Neuronal stem cell (in vitro differentiated cells): ENCODE results near the gene PDPK1.
"Not testable (repeated sequence)": the region's sequence is repeated elsewhere in the genome, so short reads cannot be mapped to it uniquely, and the experiment has no call there.

Experiments
- DNase-seq: peaks from one replicate; pipeline ENCODE4 v3.0.0-alpha.2; 2013; ENCODE audit warnings: low spot score
- H2AFZ ChIP-seq: one replicate; pipeline ENCODE4 v1.6.1; 2013; ENCODE audit warnings: mild to moderate bottlenecking, low read length, inconsistent platforms
- H2AK5ac ChIP-seq: 2 replicates; pipeline ENCODE4 v1.6.1; 2013; ENCODE audit warnings: low read depth, mild to moderate bottlenecking, inconsistent platforms, low read length, moderate library complexity, mixed read lengths
- H2BK120ac ChIP-seq: 2 replicates; pipeline ENCODE4 v1.6.1; 2013; ENCODE audit warnings: low read depth, mild to moderate bottlenecking, inconsistent platforms, low read length, moderate library complexity, mixed read lengths
- H2BK12ac ChIP-seq: one replicate; pipeline ENCODE4 v1.6.1; 2013; ENCODE audit warnings: low read length, inconsistent platforms
- H2BK15ac ChIP-seq: 2 replicates; pipeline ENCODE4 v1.6.1; 2013; ENCODE audit warnings: mild to moderate bottlenecking, low read length, inconsistent platforms, mixed read lengths
- H2BK5ac ChIP-seq: one replicate; pipeline ENCODE4 v1.6.1; 2013; ENCODE audit warnings: inconsistent platforms, mild to moderate bottlenecking, low read length, moderate library complexity
- H3K14ac ChIP-seq: one replicate; pipeline ENCODE4 v1.6.1; 2013; ENCODE audit warnings: low read length, inconsistent platforms
- H3K18ac ChIP-seq: 2 replicates; pipeline ENCODE4 v1.6.1; 2013; ENCODE audit warnings: low read length, inconsistent platforms
- H3K23ac ChIP-seq: 2 replicates; pipeline ENCODE4 v1.6.1; 2013; ENCODE audit warnings: low read depth, mild to moderate bottlenecking, mixed read lengths, low read length, inconsistent platforms; ENCODE audit not compliant: poor library complexity
- H3K27ac ChIP-seq: replicated peaks from 3 replicates; pipeline ENCODE4 v1.5.1; 2013; ENCODE audit warnings: low read length, inconsistent platforms
- H3K27me3 ChIP-seq, 3 experiments: 2 replicates each; pipeline ENCODE4 v1.6.1; 2013; ENCODE audit warnings: low read length in 3 of 3, mild to moderate bottlenecking in 2 of 3, inconsistent platforms in 1 of 3, low read depth in 1 of 3, mixed read lengths in 1 of 3, moderate library complexity in 1 of 3; ENCODE audit not compliant: control insufficient read depth in 3 of 3, insufficient read depth in 3 of 3
- H3K36me3 ChIP-seq, 2 donors: replicated peaks in 1 of 2; 2 replicates each; pipeline ENCODE4 v1.6.1; 2013; ENCODE audit warnings: low read length in 2 of 2; ENCODE audit not compliant: control insufficient read depth in 2 of 2, insufficient read depth in 2 of 2
- H3K4ac ChIP-seq: 2 replicates; pipeline ENCODE4 v1.6.1; 2013; ENCODE audit warnings: inconsistent platforms, mild to moderate bottlenecking, low read length, moderate library complexity
- H3K4me1 ChIP-seq, 2 donors: 1 replicate in 1 of 2; 2 replicates in 1 of 2; pipeline ENCODE4 v1.6.1; 2013; ENCODE audit warnings: low read length in 2 of 2, low read depth in 1 of 2; ENCODE audit not compliant: control insufficient read depth in 2 of 2, insufficient read depth in 1 of 2
- H3K4me2 ChIP-seq: one replicate; pipeline ENCODE4 v1.6.1; 2013; ENCODE audit warnings: mild to moderate bottlenecking, low read length, inconsistent platforms; ENCODE audit not compliant: insufficient read depth, poor library complexity, severe bottlenecking
- H3K4me3 ChIP-seq, 2 donors: 2 replicates each; pipeline ENCODE4 v1.5.1; 2013; ENCODE audit warnings: low read length in 2 of 2, mild to moderate bottlenecking in 2 of 2, inconsistent platforms in 1 of 2, moderate library complexity in 1 of 2
- H3K79me1 ChIP-seq: one replicate; pipeline ENCODE4 v1.6.1; 2013; ENCODE audit warnings: low read depth, mild to moderate bottlenecking, inconsistent platforms, low read length, moderate library complexity
- H3K9ac ChIP-seq: one replicate; pipeline ENCODE4 v1.6.1; 2013; ENCODE audit warnings: mild to moderate bottlenecking, low read depth, low read length, inconsistent platforms; ENCODE audit not compliant: poor library complexity
- H3K9me3 ChIP-seq, 2 donors: replicated peaks in 1 of 2; 2 replicates each; pipeline versions ENCODE3 to v1.6.1; 2013; ENCODE audit warnings: low read length in 2 of 2, mild to moderate bottlenecking in 2 of 2, inconsistent platforms in 1 of 2, low read depth in 1 of 2, mixed read lengths in 1 of 2, moderate library complexity in 1 of 2; ENCODE audit not compliant: control insufficient read depth in 2 of 2, insufficient read depth in 1 of 2
- H4K8ac ChIP-seq: one replicate; pipeline ENCODE4 v1.6.1; 2013; ENCODE audit warnings: low read depth, mild to moderate bottlenecking, inconsistent platforms, low read length, moderate library complexity
- H4K91ac ChIP-seq: one replicate; pipeline ENCODE4 v1.6.1; 2013; ENCODE audit warnings: low read length, low read depth, mild to moderate bottlenecking, inconsistent platforms; ENCODE audit not compliant: poor library complexity
- WGBS, 2 donors: extraction: QIAGEN DNeasy Blood & Tissue Kit; methylation state at CpG; one replicate each; pipeline ENCODE4 v1.1.7; 2013; ENCODE audit warnings: missing lambda C conversion rate in 2 of 2, mixed read lengths in 1 of 2; ENCODE audit not compliant: insufficient read length in 2 of 2, insufficient replicate concordance in 1 of 2; ENCODE audit errors: extremely low coverage in 2 of 2; 5-methylcytosine and 5-hydroxymethylcytosine counted together

The PDPK1 gene

DNA sequence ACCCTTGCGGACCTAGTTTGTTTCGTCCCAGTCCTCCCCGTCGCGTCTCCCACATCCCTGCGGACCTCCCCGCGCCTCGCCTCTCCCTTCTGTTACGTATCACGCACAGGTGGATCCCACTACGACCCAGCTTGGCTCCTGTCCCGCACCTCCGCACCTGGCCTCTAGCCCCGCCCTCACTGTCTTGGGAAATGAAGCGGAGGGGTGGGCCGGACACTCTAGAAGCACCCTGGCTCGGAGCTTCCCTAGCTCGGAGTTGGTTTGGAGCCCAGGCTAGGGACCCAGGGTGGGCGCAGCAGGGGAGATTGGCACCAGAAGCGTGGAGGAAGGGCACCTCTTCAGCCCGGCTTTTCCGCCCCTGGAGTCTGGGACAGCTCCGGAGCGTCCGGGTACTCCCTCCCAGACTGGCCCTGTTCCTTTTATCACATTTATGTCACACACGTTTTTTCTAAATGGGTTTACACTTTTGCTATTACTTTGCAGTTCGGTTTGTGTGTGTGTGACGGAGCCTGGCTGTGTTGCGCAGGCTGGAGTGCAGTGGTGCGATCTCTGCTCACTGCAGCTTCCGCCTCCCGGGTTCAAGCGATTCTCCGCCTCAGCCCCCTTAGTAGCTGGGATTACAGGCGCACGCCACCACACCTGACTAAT is 5.2 kb upstream of the PDPK1 start:
- Histone ChIP-seq H3K79me1 (peaks cover 7% of the 10 kb centered on the region), H3K4ac (no peak overlapping the region), H3K4me1 (peaks cover 6 to 20% of the 10 kb centered on the region in 2 donors), H2BK15ac (peak overlapping the region; percentile 11), H3K4me3 (peak overlapping the region; percentile 53 to 85), H2AFZ (peak overlapping the region; percentile 84), H4K8ac (no peak overlapping the region), H3K27me3 (peaks cover 0 to 2% (median 0%) of the 10 kb centered on the region in 3 experiments), H3K27ac (no peak overlapping the region), H3K36me3 (peaks cover 12 to 17% of the 10 kb centered on the region in 2 donors), H2BK12ac (peak overlapping the region; percentile 84), H2BK120ac (no peak overlapping the region), H3K23ac (peak overlapping the region; percentile 99), H3K9me3 (no peaks in the 10 kb centered on the region), H4K91ac (no peak overlapping the region), H2AK5ac (peak overlapping the region; percentile 75), H3K9ac (peak overlapping the region; percentile 81), H3K18ac (peak overlapping the region; percentile 95), H3K4me2 (peak overlapping the region; percentile 96), H3K14ac (peak overlapping the region; percentile 82), H2BK5ac (peak overlapping the region; percentile 2)
- no CpG with 5 or more reads among the region's 37 CpGs for WGBS, 2 donors
- DNase-seq, result no peak

DNA sequence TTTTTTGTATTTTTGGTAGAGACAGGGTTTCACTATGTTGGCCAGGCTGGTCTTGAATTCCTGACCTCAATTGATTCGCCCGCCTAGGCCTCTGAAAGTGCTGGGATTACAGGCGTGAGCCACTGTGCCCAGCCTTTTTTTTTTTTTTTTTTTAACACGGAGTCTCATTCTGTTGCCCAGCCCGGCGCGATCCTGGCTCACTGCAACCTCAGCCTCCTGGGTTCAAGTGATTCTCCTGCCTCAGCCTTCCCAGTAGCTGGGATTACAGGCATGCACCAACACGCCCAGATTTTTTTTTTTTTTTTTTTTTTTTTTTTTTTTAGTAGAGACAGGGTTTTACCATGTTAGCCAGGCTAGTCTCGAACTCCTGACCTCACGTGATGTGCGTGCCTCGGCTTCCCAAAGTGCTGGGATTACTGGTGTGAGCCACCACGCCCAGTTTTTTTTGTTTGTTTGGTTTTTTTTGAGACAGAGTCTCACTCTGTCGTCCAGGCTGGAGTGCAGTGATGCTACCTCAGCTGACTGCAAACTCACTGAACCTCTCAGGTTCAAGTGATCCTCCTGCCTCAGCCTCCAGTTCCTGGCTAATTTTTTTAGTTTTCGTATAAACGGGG is 4.6 kb upstream of the PDPK1 start:
- not testable (repeated sequence) for H3K18ac ChIP-seq, H2BK15ac ChIP-seq, DNase-seq, H3K9ac ChIP-seq, H3K23ac ChIP-seq, H3K79me1 ChIP-seq, H2BK120ac ChIP-seq, H2BK5ac ChIP-seq, H2AK5ac ChIP-seq, H3K9me3 ChIP-seq, H2BK12ac ChIP-seq, H4K91ac ChIP-seq, H4K8ac ChIP-seq, H3K27me3 ChIP-seq, H3K4me3 ChIP-seq, H3K27ac ChIP-seq, H3K4ac ChIP-seq, H3K14ac ChIP-seq
- no CpG with 5 or more reads among the region's 16 CpGs for WGBS, 2 donors
- Histone ChIP-seq H3K4me1 (peaks cover 6 to 20% of the 10 kb centered on the region in 2 donors), H3K36me3 (peaks cover 11 to 16% of the 10 kb centered on the region in 2 donors), H2AFZ (peak overlapping the region; percentile 84), H3K4me2 (peak overlapping the region; percentile 96)

DNA sequence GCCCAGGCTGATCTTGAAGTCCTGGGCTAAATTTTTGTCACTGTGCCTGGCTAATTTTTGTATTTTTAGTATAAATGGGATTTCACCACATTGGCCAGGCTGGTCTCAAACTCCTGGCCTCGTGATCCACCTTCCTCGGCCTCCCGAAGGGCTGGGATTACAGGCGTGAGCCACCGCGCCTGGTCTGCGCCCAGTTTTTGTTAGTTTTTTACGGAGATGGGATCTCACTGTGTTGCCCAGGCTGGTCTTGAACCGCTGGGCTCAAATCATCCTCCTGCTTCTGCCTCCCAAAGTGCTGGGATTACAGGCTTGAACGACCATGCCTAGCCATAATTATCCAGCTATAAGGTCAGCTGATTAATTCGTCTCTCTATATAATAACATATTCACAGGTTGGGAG is 3.9 kb upstream of the PDPK1 start:
- no peak overlapping the region for H2AFZ ChIP-seq
- no peak overlapping the region for H3K4me3 ChIP-seq
- no peak overlapping the region for H3K4me2 ChIP-seq
- H3K27me3 ChIP-seq, result peaks cover 0 to 2% (median 0%) of the 10 kb centered on the region in 3 experiments
- H3K27ac ChIP-seq, result no peak overlapping the region
- H2BK120ac ChIP-seq, result no peak overlapping the region
- H3K9me3 ChIP-seq, result no peaks in the 10 kb centered on the region
- H3K79me1 ChIP-seq, result peaks cover 3% of the 10 kb centered on the region
- H2BK15ac ChIP-seq, result no peak overlapping the region
- no peak overlapping the region for H2AK5ac ChIP-seq
- H3K9ac ChIP-seq, result no peak overlapping the region
- no peak overlapping the region for H4K91ac ChIP-seq
- H4K8ac ChIP-seq, result no peak overlapping the region
- H3K4me1 ChIP-seq, result peaks cover 6 to 20% of the 10 kb centered on the region in 2 donors
- H3K14ac ChIP-seq, result no peak overlapping the region
- no peak overlapping the region for H2BK5ac ChIP-seq
- H3K18ac ChIP-seq, result no peak overlapping the region
- H3K36me3 ChIP-seq, result peaks cover 5 to 9% of the 10 kb centered on the region in 2 donors
- H2BK12ac ChIP-seq, result no peak overlapping the region
- H3K23ac ChIP-seq, result no peak overlapping the region
- no CpG with 5 or more reads among the region's 11 CpGs for WGBS, 2 donors
- no peak for DNase-seq
- no peak overlapping the region for H3K4ac ChIP-seq

DNA sequence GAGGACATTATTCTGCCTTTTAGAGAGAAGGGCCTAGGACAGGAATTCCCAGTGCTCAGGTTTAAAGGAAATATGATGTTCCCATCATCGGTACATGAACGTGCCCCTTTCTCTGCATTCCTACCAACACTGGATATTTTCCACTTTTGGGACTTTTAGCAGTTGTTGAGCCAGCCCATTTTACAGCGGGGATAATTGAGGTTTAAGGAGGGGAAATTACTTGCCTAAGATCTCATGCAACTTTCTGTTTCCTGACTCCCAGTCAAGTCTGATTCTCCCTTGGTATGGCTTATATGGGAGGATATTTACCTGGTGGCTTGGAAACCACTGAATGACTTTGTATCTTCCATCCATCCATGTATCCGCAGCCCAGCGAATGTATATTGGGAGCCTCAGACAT is 3.5 kb upstream of the PDPK1 start:
- not testable (repeated sequence) for H3K27ac ChIP-seq, H3K4ac ChIP-seq, H2AK5ac ChIP-seq, H3K4me2 ChIP-seq, H2BK15ac ChIP-seq, H4K91ac ChIP-seq, H2AFZ ChIP-seq, H3K4me3 ChIP-seq, H4K8ac ChIP-seq, H3K79me1 ChIP-seq, H3K14ac ChIP-seq, H3K9me3 ChIP-seq, H3K27me3 ChIP-seq, H3K23ac ChIP-seq, H3K36me3 ChIP-seq, H2BK120ac ChIP-seq, H2BK5ac ChIP-seq, DNase-seq, H3K18ac ChIP-seq, H3K9ac ChIP-seq, H2BK12ac ChIP-seq
- no CpG with 5 or more reads among the region's 5 CpGs for WGBS, 2 donors
- peaks cover 6 to 20% of the 10 kb centered on the region in 2 donors for H3K4me1 ChIP-seq
